Stimulated activated effector memory CD8-positive, alpha-beta T cell treated with anti-CD3 and anti-CD28 coated beads, Interleukin-12 subunit alpha, Interleukin-12 subunit beta, amount 100 ng/mL, for 72 hours (primary cell): ENCODE results near the gene FNDC3A.

ENCODE experiments used
- ATAC-seq: fragments of 150-1000 bp; cut with Tn5 transposase; 2 replicates; pipeline ENCODE4 v1.10.0; 2021
- DNase-seq, 2 donors: peaks; one replicate each; pipeline ENCODE4 v3.0.0; 2021 to 2022; ENCODE audit warnings: low spot score in 2 of 2
- H3K27ac Mint-ChIP-seq: one replicate; pipeline ENCODE4 v1.8.0; 2022; ENCODE audit warnings: mild to moderate bottlenecking, mixed read lengths
- H3K36me3 Mint-ChIP-seq: one replicate; pipeline ENCODE4 v1.8.0; 2022; ENCODE audit warnings: mild to moderate bottlenecking, mixed read lengths
- H3K4me1 Mint-ChIP-seq: one replicate; pipeline ENCODE4 v1.8.0; 2022; ENCODE audit warnings: mixed read lengths
- H3K4me3 Mint-ChIP-seq: one replicate; pipeline ENCODE4 v1.8.0; 2022; ENCODE audit warnings: mild to moderate bottlenecking, mixed read lengths
- H3K9me3 Mint-ChIP-seq: one replicate; pipeline ENCODE4 v1.8.0; 2022; ENCODE audit warnings: mixed read lengths

The FNDC3A gene

GRCh38 chr13:49164712-49165111, 189.0 kb downstream of the FNDC3A start:
- H3K4me1 Mint-ChIP-seq: peaks cover 32% of the 10 kb centered on the region
- peaks cover 71% of the 10 kb centered on the region for H3K36me3 Mint-ChIP-seq
- ATAC-seq: no peak
- H3K27ac Mint-ChIP-seq: no peak overlapping the region
- peaks cover 12% of the 10 kb centered on the region for H3K9me3 Mint-ChIP-seq
- H3K4me3 Mint-ChIP-seq: no peak overlapping the region
- DNase-seq: no peak

GRCh38 chr13:49165798-49166752, 190.4 kb downstream of the FNDC3A start:
- Mint-ChIP-seq H3K4me3 (no peak overlapping the region), H3K9me3 (peaks cover 12% of the 10 kb centered on the region), H3K4me1 (peaks cover 25% of the 10 kb centered on the region), H3K27ac (no peak overlapping the region), H3K36me3 (peaks cover 79% of the 10 kb centered on the region)
- ATAC-seq (no peak), DNase-seq (no peak)

- no peak overlapping the region for H3K27ac Mint-ChIP-seq
- DNase-seq (no peak), ATAC-seq (no peak)
- peaks cover 88% of the 10 kb centered on the region for H3K36me3 Mint-ChIP-seq
- H3K4me3 Mint-ChIP-seq: no peak overlapping the region
- no peaks in the 10 kb centered on the region for H3K9me3 Mint-ChIP-seq
- peaks cover 1% of the 10 kb centered on the region for H3K4me1 Mint-ChIP-seq
These were observed 195.6 kb downstream of the FNDC3A start for GRCh38 chr13:49171359-49171758.

DNA sequence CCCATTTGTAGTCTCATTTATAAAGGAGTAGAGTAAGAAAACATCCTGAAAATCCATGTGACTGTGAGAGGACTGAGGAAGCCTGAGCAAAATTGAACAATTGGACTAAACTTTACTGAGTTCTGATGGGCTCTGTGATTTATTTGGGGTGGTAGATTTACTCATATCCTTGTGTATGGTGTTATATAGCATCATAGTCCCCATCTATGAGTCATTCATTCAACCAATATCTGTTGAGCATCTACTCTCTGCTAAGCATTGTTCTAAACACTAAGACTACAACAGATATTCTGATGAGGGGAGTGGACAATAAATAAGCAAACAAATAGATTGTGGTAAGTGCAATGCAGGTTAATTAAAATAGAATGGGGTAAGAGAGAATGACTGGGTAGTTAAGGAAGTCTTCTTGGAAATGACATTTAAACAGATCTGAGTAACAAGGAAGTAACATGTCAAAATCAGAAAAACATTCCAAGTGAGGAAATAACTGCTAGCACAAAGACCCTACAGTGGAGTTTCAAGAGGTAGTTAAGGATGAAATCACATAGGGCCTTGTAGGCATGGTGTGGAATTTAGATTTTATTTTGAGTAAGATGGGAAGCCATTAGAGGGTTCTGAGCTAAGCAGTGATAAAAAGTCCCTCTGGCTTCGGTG, 208.1 kb downstream of the FNDC3A start:
- Mint-ChIP-seq H3K9me3 (no peaks in the 10 kb centered on the region), H3K27ac (no peak overlapping the region), H3K36me3 (peaks cover 28% of the 10 kb centered on the region), H3K4me3 (no peak overlapping the region), H3K4me1 (no peaks in the 10 kb centered on the region)
- ATAC-seq: peak; percentile 90
- DNase-seq: no peak

- ATAC-seq (no peak), DNase-seq (no peak)
- Mint-ChIP-seq H3K4me3 (no peak overlapping the region), H3K4me1 (no peaks in the 10 kb centered on the region), H3K27ac (no peak overlapping the region), H3K9me3 (no peaks in the 10 kb centered on the region), H3K36me3 (peaks cover 20% of the 10 kb centered on the region)
These were observed 208.9 kb downstream of the FNDC3A start for GRCh38 chr13:49184621-49185020.

DNA sequence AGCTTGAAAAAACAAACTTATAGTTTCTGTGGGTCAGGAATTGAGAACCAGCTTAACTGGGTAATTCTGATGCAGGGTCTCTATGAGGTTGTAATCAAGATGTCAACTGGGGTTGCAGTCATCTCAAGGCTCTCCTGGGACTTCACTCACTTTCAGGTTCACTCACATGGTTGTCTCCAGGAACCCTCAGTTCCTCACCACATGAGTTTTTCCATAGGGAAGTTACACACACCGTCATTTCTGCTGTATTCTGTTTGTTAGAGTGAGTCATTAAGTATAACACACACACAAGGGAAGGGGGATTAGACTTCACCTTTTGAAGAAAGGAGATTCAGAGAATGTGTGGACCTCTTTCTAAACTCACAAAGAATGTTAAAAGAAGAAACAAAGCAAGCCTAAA, 209.6 kb downstream of the FNDC3A start:
- Mint-ChIP-seq H3K36me3 (peaks cover 17% of the 10 kb centered on the region), H3K9me3 (no peaks in the 10 kb centered on the region), H3K4me1 (no peaks in the 10 kb centered on the region), H3K4me3 (no peak overlapping the region), H3K27ac (no peak overlapping the region)
- ATAC-seq (peak; percentile 62), DNase-seq (no peak)

GRCh38 chr13:49190901-49191300, 215.2 kb downstream of the FNDC3A start:
- no peak overlapping the region for H3K4me3 Mint-ChIP-seq
- DNase-seq (no peak), ATAC-seq (no peak)
- no peaks in the 10 kb centered on the region for H3K36me3 Mint-ChIP-seq
- H3K9me3 Mint-ChIP-seq: no peaks in the 10 kb centered on the region
- peak overlapping the region; percentile 48 for H3K27ac Mint-ChIP-seq
- H3K4me1 Mint-ChIP-seq: no peaks in the 10 kb centered on the region

DNA sequence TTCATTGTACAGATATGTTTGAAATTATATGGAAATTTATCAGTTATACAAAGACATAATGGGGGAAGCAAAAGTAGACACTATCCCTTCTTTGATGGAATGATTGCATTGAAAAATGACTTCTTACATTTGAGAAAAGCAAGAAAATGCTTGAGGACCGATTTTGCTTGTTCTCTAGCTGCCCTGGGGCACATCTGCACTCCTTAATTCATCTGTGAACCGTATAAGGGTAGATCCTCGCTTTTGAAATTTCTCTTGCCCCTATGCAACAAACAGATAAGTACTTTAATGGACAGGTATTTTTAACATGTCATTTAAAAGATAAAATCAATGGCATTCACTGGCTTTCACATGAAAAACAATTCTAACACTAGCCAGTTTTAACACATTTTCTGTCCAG, 230.9 kb downstream of the FNDC3A start:
- H3K4me3 Mint-ChIP-seq: no peak overlapping the region
- no peak for DNase-seq
- H3K36me3 Mint-ChIP-seq: peaks cover 78% of the 10 kb centered on the region

GRCh38 chr13:49208619-49209018, 232.9 kb downstream of the FNDC3A start:
- peaks cover 60% of the 10 kb centered on the region for H3K36me3 Mint-ChIP-seq
- no peaks in the 10 kb centered on the region for H3K9me3 Mint-ChIP-seq
- H3K4me3 Mint-ChIP-seq: no peak overlapping the region
- no peaks in the 10 kb centered on the region for H3K4me1 Mint-ChIP-seq
- DNase-seq (no peak), ATAC-seq (no peak)
- H3K27ac Mint-ChIP-seq: no peak overlapping the region

More for the DNA sequence above, 230.9 kb downstream of the FNDC3A start:
- Mint-ChIP-seq H3K27ac (no peak overlapping the region), H3K4me1 (no peaks in the 10 kb centered on the region), H3K9me3 (no peaks in the 10 kb centered on the region)
- ATAC-seq: no peak

- Mint-ChIP-seq H3K4me3 (no peak overlapping the region), H3K4me1 (peaks cover 9% of the 10 kb centered on the region), H3K27ac (no peak overlapping the region), H3K36me3 (peaks cover 49% of the 10 kb centered on the region), H3K9me3 (no peaks in the 10 kb centered on the region)
- ATAC-seq (no peak), DNase-seq (no peak)
These were observed 234.4 kb downstream of the FNDC3A start for GRCh38 chr13:49210114-49210513.

- ATAC-seq (no peak), DNase-seq (no peak)
- no peaks in the 10 kb centered on the region for H3K9me3 Mint-ChIP-seq
- H3K36me3 Mint-ChIP-seq: peaks cover 43% of the 10 kb centered on the region
- peaks cover 12% of the 10 kb centered on the region for H3K4me1 Mint-ChIP-seq
- no peak overlapping the region for H3K4me3 Mint-ChIP-seq
- H3K27ac Mint-ChIP-seq: no peak overlapping the region
These were observed 235.0 kb downstream of the FNDC3A start for GRCh38 chr13:49210669-49211068.

DNA sequence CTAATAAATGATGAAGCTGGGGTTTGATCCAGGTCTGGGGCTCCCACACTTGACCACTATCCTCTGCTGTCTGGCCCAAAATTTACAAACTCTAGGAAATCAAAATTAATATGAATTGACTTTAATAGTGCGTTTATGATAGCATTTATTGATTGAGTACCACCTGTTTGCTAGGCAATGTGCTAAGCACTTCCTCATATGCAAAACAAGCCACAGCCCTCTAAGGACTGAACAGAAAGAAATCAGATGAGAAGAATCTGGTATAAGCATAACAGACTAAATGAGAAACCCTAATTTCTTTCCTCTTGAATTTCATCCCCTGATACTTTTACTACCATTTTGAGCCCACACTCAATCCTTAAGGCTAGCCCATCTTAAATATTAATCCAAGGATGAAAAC, 237.8 kb downstream of the FNDC3A start:
- Mint-ChIP-seq H3K4me1 (peaks cover 21% of the 10 kb centered on the region), H3K9me3 (no peaks in the 10 kb centered on the region), H3K36me3 (peaks cover 15% of the 10 kb centered on the region), H3K27ac (no peak overlapping the region), H3K4me3 (no peak overlapping the region)
- no peak for ATAC-seq
- no peak for DNase-seq

- DNase-seq (peak in 1 of 2 donors; percentile 39), ATAC-seq (no peak)
- H3K36me3 Mint-ChIP-seq: peaks cover 15% of the 10 kb centered on the region
- peak overlapping the region; percentile 68 for H3K27ac Mint-ChIP-seq
- H3K4me1 Mint-ChIP-seq: peaks cover 26% of the 10 kb centered on the region
- no peaks in the 10 kb centered on the region for H3K9me3 Mint-ChIP-seq
- H3K4me3 Mint-ChIP-seq: no peak overlapping the region
These were observed 238.5 kb downstream of the FNDC3A start for GRCh38 chr13:49213997-49214916.

DNA sequence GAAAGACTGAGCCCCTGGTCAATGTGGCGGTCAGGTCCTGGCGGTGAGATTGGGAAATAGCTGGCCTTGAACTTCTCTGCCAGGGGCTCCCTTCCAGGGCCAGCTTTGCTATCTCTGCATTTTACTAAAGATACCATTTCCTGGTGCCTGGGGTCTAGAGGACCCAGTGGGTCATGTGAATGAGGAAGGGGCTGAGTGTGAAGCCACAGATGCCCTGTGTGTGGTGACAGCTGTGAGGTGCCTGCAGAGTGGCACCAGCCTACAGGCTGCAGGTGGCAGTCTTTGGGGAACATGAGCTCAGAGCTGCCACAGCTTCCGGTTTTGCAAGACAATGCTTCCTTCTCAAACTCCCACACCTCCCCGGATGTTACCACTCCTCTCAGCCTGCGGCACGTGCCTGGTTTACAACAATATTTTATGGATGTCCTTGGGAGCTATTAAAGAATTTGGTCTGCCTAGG, 239.2 kb downstream of the FNDC3A start:
- DNase-seq (peak in 1 of 2 donors; percentile 50), ATAC-seq (peak; percentile 66)
- no peaks in the 10 kb centered on the region for H3K9me3 Mint-ChIP-seq
- no peak overlapping the region for H3K4me3 Mint-ChIP-seq
- H3K36me3 Mint-ChIP-seq: peaks cover 9% of the 10 kb centered on the region
- H3K4me1 Mint-ChIP-seq: peaks cover 30% of the 10 kb centered on the region
- peak overlapping the region; percentile 68 for H3K27ac Mint-ChIP-seq

DNA sequence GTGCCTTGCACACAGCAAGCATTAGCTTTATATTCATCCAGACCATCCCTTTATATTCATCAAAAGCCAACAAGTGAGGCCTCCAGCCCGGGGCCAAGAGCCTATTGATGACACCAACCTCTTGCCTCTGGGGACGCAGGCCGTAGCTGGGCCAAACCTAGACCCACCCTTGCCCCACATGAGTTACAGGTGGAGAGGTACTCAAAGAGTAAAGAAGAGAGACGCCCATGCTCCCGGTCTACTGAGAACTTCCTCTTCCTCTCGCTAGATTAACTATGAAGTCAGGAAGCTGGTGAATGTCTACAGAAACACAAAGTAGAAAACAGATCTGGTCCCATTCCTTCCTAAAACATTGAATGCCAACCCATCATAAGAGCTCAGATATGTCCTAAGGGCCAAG, 240.6 kb downstream of the FNDC3A start:
- no peak overlapping the region for H3K27ac Mint-ChIP-seq
- ATAC-seq: no peak
- DNase-seq: peak in 1 of 2 donors; percentile 30
- peaks cover 33% of the 10 kb centered on the region for H3K4me1 Mint-ChIP-seq
- no peaks in the 10 kb centered on the region for H3K9me3 Mint-ChIP-seq
- peaks cover 6% of the 10 kb centered on the region for H3K36me3 Mint-ChIP-seq
- no peak overlapping the region for H3K4me3 Mint-ChIP-seq
